Naive thymus-derived CD8-positive, alpha-beta T cell (primary cell): Measurements from ENCODE around the gene PRRX2. TPM values are rescaled to one million over a fixed set of nuclear protein-coding genes. Genes with fewer than 3 reads are reported as not detected.
A peak's percentile ranks its signal among the peaks of the same experiment; 100 is the strongest.

ENCODE experiments used
- ATAC-seq, 2 donors: fragments of 150-1000 bp; cut with Tn5 transposase in 1 of 2; sonication (Bioruptor Pico), chemical (Tn5 transposase) in 1 of 2; 1 replicate in 1 of 2; 2 replicates in 1 of 2; pipeline ENCODE4 v1.10.0; 2021; ENCODE audit warnings: mild to moderate bottlenecking in 2 of 2, moderate library complexity in 2 of 2
- POLR2A ChIA-PET: fragments of 350-600 bp; sonication (Branson Sonifier 250); formaldehyde crosslinking; loops from one replicate; lab custom pipeline; 2021; ENCODE audit warnings: antibody characterized with exemption; lab: Charles Lee
- DNase-seq, 10 donors: peaks; one replicate each; pipeline versions ENCODE4 v3.0.0 to v3.0.0-alpha.2; 2020 to 2022
- H3K27ac Mint-ChIP-seq, 10 donors: one replicate each; pipeline ENCODE4 v1.8.0; 2020 to 2022; ENCODE audit warnings: mild to moderate bottlenecking in 10 of 10, mixed read lengths in 10 of 10, moderate library complexity in 4 of 10, inconsistent platforms in 1 of 10
- H3K27me3 Mint-ChIP-seq, 5 donors: one replicate each; pipeline ENCODE4 v1.8.0; 2021 to 2022; ENCODE audit warnings: mixed read lengths in 5 of 5
- H3K36me3 Mint-ChIP-seq, 3 donors: one replicate each; pipeline ENCODE4 v1.8.0; 2020 to 2022; ENCODE audit warnings: mixed read lengths in 3 of 3, mild to moderate bottlenecking in 2 of 3, inconsistent platforms in 1 of 3
- H3K4me1 Mint-ChIP-seq, 4 donors: one replicate each; pipeline ENCODE4 v1.8.0; 2021 to 2022; ENCODE audit warnings: mixed read lengths in 4 of 4
- H3K4me3 Mint-ChIP-seq, 10 donors: one replicate each; pipeline ENCODE4 v1.8.0; 2020 to 2022; ENCODE audit warnings: mild to moderate bottlenecking in 10 of 10, mixed read lengths in 10 of 10, moderate library complexity in 6 of 10, inconsistent platforms in 1 of 10
- H3K9me3 Mint-ChIP-seq, 9 donors: one replicate each; pipeline ENCODE4 v1.8.0; 2020 to 2022; ENCODE audit warnings: mixed read lengths in 9 of 9, mild to moderate bottlenecking in 3 of 9, inconsistent platforms in 1 of 9, moderate library complexity in 1 of 9
- polyA plus RNA-seq, 3 donors: library from polyadenylated mRNA; unstranded; fragments of 300-500 nt; fragmentation: Illumina TruSeq; gene quantifications; one replicate each; pipeline ENCODE4 v1.2.3, GENCODE V29; 2021
- total RNA-seq, 8 experiments: library from RNA in 2 of 8; stranded (reverse) in 2 of 8; gene quantifications; one replicate each; pipeline ENCODE4 v1.2.3 and lab custom pipeline; 2021 to 2026

PRRX2 gene
- not detected for total RNA-seq
- not detected for polyA plus RNA-seq
- total RNA-seq (lab: John Stamatoyannopoulos, UW) = 0 to 1.5 (median 0) reads per million in 6 experiments

DNA sequence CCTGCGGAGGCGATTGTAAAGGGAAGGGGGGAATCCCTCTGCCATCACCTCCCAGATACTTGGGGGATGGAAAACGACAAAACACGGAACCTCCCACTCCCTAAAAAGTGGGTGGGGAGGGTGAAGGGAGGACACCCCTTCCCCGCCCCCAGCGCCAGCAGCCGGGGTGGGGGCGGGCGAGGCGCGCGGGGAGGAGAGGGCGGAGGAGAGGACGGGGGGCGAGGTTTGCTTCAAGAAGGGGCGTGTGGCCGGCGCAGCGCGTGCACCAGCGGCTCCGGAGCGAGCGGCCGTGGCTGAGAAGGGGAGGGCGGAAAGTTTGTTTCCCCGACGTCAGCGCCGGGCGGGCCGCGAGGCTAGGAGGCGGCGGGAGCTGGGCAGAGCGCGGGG, at the start of gene PRRX2:
Gene PRRX2, plus strand, starts transcription at position 259 of the 387 bp plus-strand sequence. CDS start 221 bp downstream, outside the sequence.
- Mint-ChIP-seq H3K27me3 (peaks cover 2 to 22% (median 9%) of the 10 kb centered on the region in 5 donors), H3K36me3 (no peaks in the 10 kb centered on the region), H3K4me3 (peak within 1 kb of the TSS; percentile 70 to 92 (median 80)), H3K27ac (peak within 1 kb of the TSS in 2 of 10 donors; percentile 40 to 87), H3K9me3 (no peaks in the 10 kb centered on the region), H3K4me1 (peaks cover 3 to 9% (median 4%) of the 10 kb centered on the region in 4 donors)
- ATAC-seq (peak; percentile 64 to 73), DNase-seq (peak in 7 of 10 donors; percentile 7 to 31 (median 22))
- POLR2A ChIA-PET = no interaction called here

GRCh38 chr9:129617167-129617566, 48.3 kb upstream of the PRRX2 start:
- H3K4me3 Mint-ChIP-seq = no peak overlapping the region
- POLR2A ChIA-PET = no interaction called here
- no peak for DNase-seq
- no peaks in the 10 kb centered on the region for H3K36me3 Mint-ChIP-seq
- peaks cover 0 to 1% (median 0%) of the 10 kb centered on the region in 9 donors for H3K9me3 Mint-ChIP-seq
- ATAC-seq = peak in 1 of 2 donors; percentile 43
- peak overlapping the region in 1 of 10 donors; percentile 3 for H3K27ac Mint-ChIP-seq
- peaks cover 0 to 11% (median 6%) of the 10 kb centered on the region in 4 donors for H3K4me1 Mint-ChIP-seq
- H3K27me3 Mint-ChIP-seq = peaks cover 9 to 23% (median 11%) of the 10 kb centered on the region in 5 donors

GRCh38 chr9:129619787-129620668, 45.4 kb upstream of the PRRX2 start:
- peak overlapping the region in 2 of 10 donors; percentile 27 to 48 for H3K27ac Mint-ChIP-seq
- DNase-seq = peak in 1 of 10 donors; percentile 29
- ATAC-seq = peak; percentile 29 to 60
- peaks cover 10 to 24% (median 19%) of the 10 kb centered on the region in 4 donors for H3K4me1 Mint-ChIP-seq
- H3K4me3 Mint-ChIP-seq = peak overlapping the region in 6 of 10 donors; percentile 16 to 70 (median 49)
- H3K36me3 Mint-ChIP-seq = no peaks in the 10 kb centered on the region
- H3K9me3 Mint-ChIP-seq = peaks cover 0 to 1% (median 0%) of the 10 kb centered on the region in 9 donors
- POLR2A ChIA-PET = interaction anchor here (0.5 to 1.1 kb wide), 3 partner anchors 442 to 508 kb away, joined by 3 to 5 read pairs (median 3); partner anchors contain the start of gene IER5L
- H3K27me3 Mint-ChIP-seq = peaks cover 9 to 29% (median 21%) of the 10 kb centered on the region in 5 donors

- H3K27ac Mint-ChIP-seq = peak within 1 kb of the TSS in 1 of 10 donors; percentile 27
- POLR2A ChIA-PET = interaction anchor here (0.8 to 1.1 kb wide), 2 partner anchors 443 to 480 kb away, joined by 3 to 5 read pairs; partner anchors contain the start of gene IER5L
- H3K4me3 Mint-ChIP-seq = peak within 1 kb of the TSS in 9 of 10 donors; percentile 24 to 72 (median 41)
Measured at GRCh38 chr9:129620669-129621295, 44.7 kb upstream of the PRRX2 start, which contains the start of gene C9orf50. Gene C9orf50, minus strand, starts transcription at chr9:129621101. Its CDS starts 527 bp downstream, at chr9:129620574.

GRCh38 chr9:129623331-129623730, 42.1 kb upstream of the PRRX2 start:
- H3K4me3 Mint-ChIP-seq = peak overlapping the region in 2 of 10 donors; percentile 5 to 56
- POLR2A ChIA-PET = interaction anchor here (0.6 kb wide), 1 partner anchor 167 kb away, joined by 3 read pairs; no protein-coding TSS in a partner anchor
- peaks cover 0 to 4% (median 0%) of the 10 kb centered on the region in 3 donors for H3K36me3 Mint-ChIP-seq
- H3K4me1 Mint-ChIP-seq = peaks cover 19 to 48% (median 41%) of the 10 kb centered on the region in 4 donors
- DNase-seq (no peak), ATAC-seq (no peak)
- H3K9me3 Mint-ChIP-seq = peaks cover 0 to 1% (median 0%) of the 10 kb centered on the region in 9 donors
- H3K27ac Mint-ChIP-seq = peak overlapping the region in 3 of 10 donors; percentile 12 to 85 (median 24)
- H3K27me3 Mint-ChIP-seq = peaks cover 8 to 28% (median 17%) of the 10 kb centered on the region in 5 donors

More at GRCh38 chr9:129620669-129621295, 44.7 kb upstream of the PRRX2 start, which contains the start of gene C9orf50:
- DNase-seq = no peak
- H3K36me3 Mint-ChIP-seq = no peaks in the 10 kb centered on the region
- H3K9me3 Mint-ChIP-seq = peaks cover 0 to 1% (median 0%) of the 10 kb centered on the region in 9 donors
- peak in 1 of 2 donors; percentile 6 for ATAC-seq
- H3K27me3 Mint-ChIP-seq = peaks cover 9 to 28% (median 21%) of the 10 kb centered on the region in 5 donors
- H3K4me1 Mint-ChIP-seq = peaks cover 11 to 28% (median 22%) of the 10 kb centered on the region in 4 donors

GRCh38 chr9:129624168-129624759, 41.2 kb upstream of the PRRX2 start:
- H3K27me3 Mint-ChIP-seq = peaks cover 6 to 25% (median 11%) of the 10 kb centered on the region in 5 donors
- no peak for ATAC-seq
- peaks cover 0 to 4% (median 0%) of the 10 kb centered on the region in 3 donors for H3K36me3 Mint-ChIP-seq
- peaks cover 21 to 53% (median 47%) of the 10 kb centered on the region in 4 donors for H3K4me1 Mint-ChIP-seq
- POLR2A ChIA-PET = interaction anchor here (0.8 to 7.0 kb wide), 7 partner anchors 8 to 543 kb away, joined by 3 to 51 read pairs (median 4); partner anchors contain the start of genes ASB6 and DOLPP1
- H3K4me3 Mint-ChIP-seq = peak overlapping the region; percentile 81 to 97 (median 88)
- peak overlapping the region; percentile 67 to 96 (median 89) for H3K27ac Mint-ChIP-seq
- H3K9me3 Mint-ChIP-seq = no peaks in the 10 kb centered on the region
- peak; percentile 43 to 80 (median 58) for DNase-seq

DNA sequence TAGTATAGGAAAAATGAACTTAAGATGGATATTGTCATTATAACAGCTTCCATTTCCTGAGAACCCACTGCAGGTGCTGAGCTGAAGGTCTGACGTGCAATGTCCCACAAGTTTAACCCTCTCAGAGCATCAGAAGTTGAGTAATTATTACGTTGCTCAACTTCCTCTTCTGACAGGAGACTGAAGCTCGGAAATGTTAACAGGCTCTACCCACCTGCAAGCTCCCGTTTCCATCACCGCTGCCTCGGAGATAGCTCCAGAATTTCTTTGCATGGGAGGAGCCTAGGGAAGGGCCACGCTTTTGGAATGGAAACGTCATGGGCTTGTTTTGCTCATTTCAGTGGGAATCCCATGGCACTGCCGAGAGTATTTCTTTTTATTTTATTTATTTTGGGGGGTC, 40.5 kb upstream of the PRRX2 start:
- peak in 6 of 10 donors; percentile 26 to 66 (median 45) for DNase-seq
- H3K4me1 Mint-ChIP-seq = peaks cover 25 to 60% (median 52%) of the 10 kb centered on the region in 4 donors
- H3K27me3 Mint-ChIP-seq = peaks cover 6 to 25% (median 11%) of the 10 kb centered on the region in 5 donors
- peak overlapping the region; percentile 85 to 96 (median 92) for H3K27ac Mint-ChIP-seq
- peaks cover 0 to 5% (median 0%) of the 10 kb centered on the region in 3 donors for H3K36me3 Mint-ChIP-seq
- POLR2A ChIA-PET = interaction anchor here (0.6 to 7.0 kb wide), 9 partner anchors 9 to 544 kb away, joined by 3 to 51 read pairs (median 4); partner anchors contain the start of genes ASB6 and DOLPP1
- H3K4me3 Mint-ChIP-seq = peak overlapping the region; percentile 81 to 97 (median 88)
- no peaks in the 10 kb centered on the region for H3K9me3 Mint-ChIP-seq
- ATAC-seq = peak; percentile 23 to 50

- POLR2A ChIA-PET = interaction anchor here (0.7 to 7.0 kb wide), 16 partner anchors 13 to 514 kb away, joined by 3 to 51 read pairs (median 5); partner anchors contain the start of genes ASB6 and IER5L
- peaks cover 0 to 5% (median 0%) of the 10 kb centered on the region in 3 donors for H3K36me3 Mint-ChIP-seq
- peak within 1 kb of the TSS; percentile 82 to 97 (median 90) for H3K4me3 Mint-ChIP-seq
- ATAC-seq (peak; percentile 73 to 78), DNase-seq (peak; percentile 88 to 97 (median 91))
- peaks cover 29 to 64% (median 60%) of the 10 kb centered on the region in 4 donors for H3K4me1 Mint-ChIP-seq
- no peaks in the 10 kb centered on the region for H3K9me3 Mint-ChIP-seq
- peak within 1 kb of the TSS; percentile 85 to 98 (median 96) for H3K27ac Mint-ChIP-seq
- peaks cover 2 to 20% (median 6%) of the 10 kb centered on the region in 5 donors for H3K27me3 Mint-ChIP-seq
Measured at GRCh38 chr9:129626079-129626624, 39.3 kb upstream of the PRRX2 start, which contains the start of gene NTMT1. Gene NTMT1, plus strand, starts transcription at chr9:129626163. Its CDS starts 6,541 bp downstream, at chr9:129632704.

- Mint-ChIP-seq H3K36me3 (peaks cover 0 to 7% (median 0%) of the 10 kb centered on the region in 3 donors), H3K4me1 (peaks cover 34 to 70% (median 66%) of the 10 kb centered on the region in 4 donors), H3K27me3 (peaks cover 0 to 14% (median 3%) of the 10 kb centered on the region in 5 donors), H3K9me3 (no peaks in the 10 kb centered on the region), H3K4me3 (peak overlapping the region; percentile 82 to 97 (median 90)), H3K27ac (peak overlapping the region; percentile 85 to 98 (median 94))
- ATAC-seq (peak; percentile 45 to 50), DNase-seq (peak in 9 of 10 donors; percentile 28 to 70 (median 43))
- POLR2A ChIA-PET = interaction anchor here (1.1 to 7.0 kb wide), 6 partner anchors 13 to 484 kb away, joined by 3 to 51 read pairs (median 6); partner anchors contain the start of genes ASB6 and IER5L
Measured at GRCh38 chr9:129626625-129627284, 38.7 kb upstream of the PRRX2 start.
